GM18508 (cell line): Measurements from ENCODE around the gene FRA10AC1.

Source experiments
- ATAC-seq: cut with Tn5 transposase; IDR thresholded peaks from one replicate; pipeline ENCODE4 v1.9.1; 2021; ENCODE audit warnings: moderate number of reproducible peaks; ENCODE audit not compliant: insufficient read depth, unreplicated experiment

Gene FRA10AC1

GRCh38 chr10:93702210-93703001 is at the start of gene FRA10AC1:
Gene FRA10AC1 (minus strand): TSS chr10:93702592. CDS start chr10:93700106, 2,486 bp downstream.
- ATAC-seq: peak; percentile 41

- ATAC-seq: no peak
Observed at GRCh38 chr10:93751832-93752231, 49.4 kb upstream of the FRA10AC1 start.

- no peak for ATAC-seq
Observed at GRCh38 chr10:93751124-93751523, 48.7 kb upstream of the FRA10AC1 start.

GRCh38 chr10:93749218-93749799 is 46.9 kb upstream of the FRA10AC1 start:
- ATAC-seq: no peak

- ATAC-seq: no peak
Observed at GRCh38 chr10:93746844-93747284, 44.5 kb upstream of the FRA10AC1 start.

- ATAC-seq: no peak
Observed at GRCh38 chr10:93745408-93746065, 43.1 kb upstream of the FRA10AC1 start.

- ATAC-seq: peak; percentile 89
Observed at GRCh38 chr10:93742633-93743349, 40.4 kb upstream of the FRA10AC1 start.

- no peak for ATAC-seq
Observed at GRCh38 chr10:93741367-93741766, 39.0 kb upstream of the FRA10AC1 start.

- no peak for ATAC-seq
Observed at GRCh38 chr10:93726024-93726423, 23.6 kb upstream of the FRA10AC1 start.

- ATAC-seq: no peak
Observed at GRCh38 chr10:93723153-93723552, 20.8 kb upstream of the FRA10AC1 start.

- ATAC-seq: no peak
Observed at GRCh38 chr10:93722550-93722949, 20.2 kb upstream of the FRA10AC1 start.

- ATAC-seq: no peak
Observed at GRCh38 chr10:93719901-93720300, 17.5 kb upstream of the FRA10AC1 start.

- no peak for ATAC-seq
Observed at GRCh38 chr10:93718937-93719725, 16.7 kb upstream of the FRA10AC1 start.

GRCh38 chr10:93716766-93717165 is 14.4 kb upstream of the FRA10AC1 start:
- no peak for ATAC-seq

- ATAC-seq: peak; percentile 89
Observed at GRCh38 chr10:93715345-93715744, 13.0 kb upstream of the FRA10AC1 start.

- no peak for ATAC-seq
Observed at GRCh38 chr10:93712593-93712992, 10.2 kb upstream of the FRA10AC1 start.

GRCh38 chr10:93711891-93712290 is 9.5 kb upstream of the FRA10AC1 start:
- no peak for ATAC-seq

- no peak for ATAC-seq
Observed at GRCh38 chr10:93710333-93710909, 8.0 kb upstream of the FRA10AC1 start.

GRCh38 chr10:93707623-93708022 is 5.2 kb upstream of the FRA10AC1 start:
- no peak for ATAC-seq

- no peak for ATAC-seq
Observed at GRCh38 chr10:93704451-93704850, 2.1 kb upstream of the FRA10AC1 start.
